ENCODE measurements around the gene LYRM1. TPM values are rescaled to one million over a fixed set of nuclear protein-coding genes. Genes with fewer than 3 reads are reported as not detected.
A peak's percentile ranks its signal among the peaks of the same experiment; 100 is the strongest.

Gene LYRM1, protein sequence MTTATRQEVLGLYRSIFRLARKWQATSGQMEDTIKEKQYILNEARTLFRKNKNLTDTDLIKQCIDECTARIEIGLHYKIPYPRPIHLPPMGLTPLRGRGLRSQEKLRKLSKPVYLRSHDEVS
- total RNA-seq (2013; cell fraction: nucleolus; rRNA removed): 12.4 and 15.2 TPM in 2 replicates
- 24.9 and 27.2 TPM in 2 replicates for total RNA-seq (2014; rRNA removed)
- total RNA-seq (2014; rRNA removed; fragmentation: Illumina TruSeq; extraction: Trizol): 37.2 and 41.0 TPM in 2 replicates
- total RNA-seq (2021): 18.4 and 19.4 TPM in 2 replicates
- polyA plus RNA-seq (2011; ENCODE audit: low read depth): 26.1 TPM
- 54.4 and 81.5 TPM in 2 replicates for polyA plus RNA-seq (2011; rRNA removed)
- polyA plus RNA-seq (2011; cell fraction: cytosol; rRNA removed): 28.2 and 33.0 TPM in 2 replicates
- 18.8 and 24.1 TPM in 2 replicates for polyA plus RNA-seq (2011; cell fraction: nucleus; rRNA removed)
- polyA plus RNA-seq (2012): 26.8 and 27.8 TPM in 2 replicates
- polyA plus RNA-seq (2014; fragmentation: Illumina TruSeq; extraction: Trizol): 43.8 and 44.8 TPM in 2 replicates
- 10 to 100 TPM; 36.9 to 43.7 TPM for polyA plus RNA-seq (2014; fragmentation: Nextera tagmentation; extraction: Ambion mirVana)
- polyA plus RNA-seq (2014; rRNA removed): 29.3 and 30.2 TPM in 2 replicates
- polyA plus RNA-seq (2016; fragmentation: Nextera tagmentation; extraction: Ambion mirVana): 10 to 100 TPM; 38.9 to 40.5 TPM
- 20.1 and 26.8 TPM in 2 replicates for polyA minus RNA-seq (2011; rRNA and poly(A)+ RNA removed)
- polyA minus RNA-seq (2011; cell fraction: cytosol; rRNA and poly(A)+ RNA removed): 15.2 and 16.8 TPM in 2 replicates
- polyA minus RNA-seq (2011; cell fraction: nucleus; rRNA and poly(A)+ RNA removed): 5.7 and 6.6 TPM in 2 replicates
- percentile 72 among the genes with signal in this experiment for Bru-seq, nascent RNA
- BruChase-seq, experiment 1, labeled RNA remaining after a 6-hour chase: percentile 70 among the genes with signal in this experiment
- percentile 70 among the genes with signal in this experiment for BruChase-seq, experiment 2, labeled RNA remaining after a 2-hour chase
- long read RNA-seq, experiment 1, transcript LYRM1-201 (5 exons, 1,626 nt): minor isoform, 5 of 29 reads
- long read RNA-seq, experiment 1, transcript LYRM1-204 (4 exons, 1,558 nt): major isoform, 9 of 29 reads
- long read RNA-seq, experiment 1, partial matches to known transcripts: 4 of 29 reads
- long read RNA-seq, experiment 1, other reads (novel, unspliced or antisense): 5 of 29 reads
- long read RNA-seq, experiment 2, transcript LYRM1-204 (4 exons, 1,558 nt): major isoform, 104 of 227 reads
- long read RNA-seq, experiment 2, transcript LYRM1-208 (4 exons, 460 nt): minor isoform, 48 of 227 reads
- long read RNA-seq, experiment 2, transcript LYRM1-201 (5 exons, 1,626 nt): minor isoform, 24 of 227 reads
- long read RNA-seq, experiment 2, transcript LYRM1-205 (4 exons, 931 nt): minor isoform, 5 of 227 reads
- long read RNA-seq, experiment 2, partial matches to known transcripts: 11 of 227 reads
- long read RNA-seq, experiment 2, other reads (novel, unspliced or antisense): 33 of 227 reads

DNA sequence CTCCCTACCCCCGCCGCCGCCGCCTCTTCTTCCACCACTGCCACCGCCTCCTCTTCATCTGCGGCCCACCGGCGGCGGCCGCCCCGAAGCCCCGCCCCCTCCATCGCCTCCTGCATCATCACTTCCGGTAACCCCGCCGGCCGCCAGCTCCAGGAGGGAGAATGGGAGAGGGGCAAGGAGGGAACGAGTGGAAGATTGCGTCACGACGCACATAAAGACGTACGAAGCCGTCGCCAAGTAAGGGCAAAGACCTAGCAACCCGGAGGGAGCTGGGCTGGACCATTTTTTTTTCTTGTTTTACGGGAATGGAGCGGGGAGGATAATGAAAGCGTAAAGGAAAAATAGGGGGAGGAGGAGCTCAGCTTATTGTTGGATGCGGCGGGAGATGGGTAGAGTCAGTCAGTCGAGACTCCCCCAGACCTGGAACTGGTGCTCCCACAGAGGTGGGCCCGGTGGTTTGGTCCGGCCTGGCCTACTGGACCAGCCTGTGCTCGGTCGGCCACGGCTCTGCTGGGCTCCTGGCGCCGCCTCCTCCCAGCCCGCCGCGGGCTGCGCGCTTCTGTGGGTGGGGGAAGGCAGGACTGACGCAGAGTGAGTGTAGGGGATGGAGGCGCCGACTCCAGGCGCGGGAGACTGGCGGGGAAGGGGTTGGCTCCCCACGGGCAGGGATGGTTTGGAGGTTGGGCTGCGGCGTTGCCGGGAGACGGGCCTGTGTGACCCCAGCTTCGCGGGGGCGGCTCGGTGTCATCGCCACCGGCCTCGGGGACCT is at the start of gene LYRM1, which contains the start of gene DCUN1D3:
LYRM1 (plus strand) TSS at position 473 of the 769 bp plus-strand sequence. CDS start 14,785 bp downstream, outside the sequence.
DCUN1D3 (minus strand) TSS at position 60 of the 769 bp plus-strand sequence. CDS start 37,820 bp downstream, outside the sequence.
- in situ Hi-C loops (cut with MboI): no loop called here
- TF ChIP-seq YY1 (IDR thresholded peaks at IDR 0.05; ENCODE audit: low read depth, low read length): peak; percentile 36
- TF ChIP-seq STAT3 (IDR thresholded peaks at IDR 0.05; ENCODE audit: low read depth, low read length): no peak
- TF ChIP-seq RUNX3 (IDR thresholded peaks at IDR 0.05; ENCODE audit: low read length): peak; percentile 24; the same call in 1 of the 2 replicates
- TF ChIP-seq, protein P1, sequence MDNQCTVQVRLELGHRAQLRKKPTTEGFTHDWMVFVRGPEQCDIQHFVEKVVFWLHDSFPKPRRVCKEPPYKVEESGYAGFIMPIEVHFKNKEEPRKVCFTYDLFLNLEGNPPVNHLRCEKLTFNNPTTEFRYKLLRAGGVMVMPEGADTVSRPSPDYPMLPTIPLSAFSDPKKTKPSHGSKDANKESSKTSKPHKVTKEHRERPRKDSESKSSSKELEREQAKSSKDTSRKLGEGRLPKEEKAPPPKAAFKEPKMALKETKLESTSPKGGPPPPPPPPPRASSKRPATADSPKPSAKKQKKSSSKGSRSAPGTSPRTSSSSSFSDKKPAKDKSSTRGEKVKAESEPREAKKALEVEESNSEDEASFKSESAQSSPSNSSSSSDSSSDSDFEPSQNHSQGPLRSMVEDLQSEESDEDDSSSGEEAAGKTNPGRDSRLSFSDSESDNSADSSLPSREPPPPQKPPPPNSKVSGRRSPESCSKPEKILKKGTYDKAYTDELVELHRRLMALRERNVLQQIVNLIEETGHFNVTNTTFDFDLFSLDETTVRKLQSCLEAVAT (IDR thresholded peaks at IDR 0.05): peak; percentile 76
- TF ChIP-seq ZZZ3 (IDR thresholded peaks at IDR 0.05; ENCODE audit: control insufficient read depth, insufficient read length, low read depth): no peak
- TF ChIP-seq, protein P2, sequence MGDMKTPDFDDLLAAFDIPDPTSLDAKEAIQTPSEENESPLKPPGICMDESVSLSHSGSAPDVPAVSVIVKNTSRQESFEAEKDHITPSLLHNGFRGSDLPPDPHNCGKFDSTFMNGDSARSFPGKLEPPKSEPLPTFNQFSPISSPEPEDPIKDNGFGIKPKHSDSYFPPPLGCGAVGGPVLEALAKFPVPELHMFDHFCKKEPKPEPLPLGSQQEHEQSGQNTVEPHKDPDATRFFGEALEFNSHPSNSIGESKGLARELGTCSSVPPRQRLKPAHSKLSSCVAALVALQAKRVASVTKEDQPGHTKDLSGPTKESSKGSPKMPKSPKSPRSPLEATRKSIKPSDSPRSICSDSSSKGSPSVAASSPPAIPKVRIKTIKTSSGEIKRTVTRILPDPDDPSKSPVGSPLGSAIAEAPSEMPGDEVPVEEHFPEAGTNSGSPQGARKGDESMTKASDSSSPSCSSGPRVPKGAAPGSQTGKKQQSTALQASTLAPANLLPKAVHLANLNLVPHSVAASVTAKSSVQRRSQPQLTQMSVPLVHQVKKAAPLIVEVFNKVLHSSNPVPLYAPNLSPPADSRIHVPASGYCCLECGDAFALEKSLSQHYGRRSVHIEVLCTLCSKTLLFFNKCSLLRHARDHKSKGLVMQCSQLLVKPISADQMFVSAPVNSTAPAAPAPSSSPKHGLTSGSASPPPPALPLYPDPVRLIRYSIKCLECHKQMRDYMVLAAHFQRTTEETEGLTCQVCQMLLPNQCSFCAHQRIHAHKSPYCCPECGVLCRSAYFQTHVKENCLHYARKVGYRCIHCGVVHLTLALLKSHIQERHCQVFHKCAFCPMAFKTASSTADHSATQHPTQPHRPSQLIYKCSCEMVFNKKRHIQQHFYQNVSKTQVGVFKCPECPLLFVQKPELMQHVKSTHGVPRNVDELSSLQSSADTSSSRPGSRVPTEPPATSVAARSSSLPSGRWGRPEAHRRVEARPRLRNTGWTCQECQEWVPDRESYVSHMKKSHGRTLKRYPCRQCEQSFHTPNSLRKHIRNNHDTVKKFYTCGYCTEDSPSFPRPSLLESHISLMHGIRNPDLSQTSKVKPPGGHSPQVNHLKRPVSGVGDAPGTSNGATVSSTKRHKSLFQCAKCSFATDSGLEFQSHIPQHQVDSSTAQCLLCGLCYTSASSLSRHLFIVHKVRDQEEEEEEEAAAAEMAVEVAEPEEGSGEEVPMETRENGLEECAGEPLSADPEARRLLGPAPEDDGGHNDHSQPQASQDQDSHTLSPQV (IDR thresholded peaks at IDR 0.05): no peak
- no peak for TF ChIP-seq SPI1 (IDR thresholded peaks at IDR 0.05; ENCODE audit: borderline replicate concordance, insufficient read depth, low read depth, low read length)
- peak; percentile 64; the same call in 1 of the 2 replicates for TF ChIP-seq MXI1 (IDR thresholded peaks at IDR 0.05; ENCODE audit: low read depth, low read length)
- TF ChIP-seq SIN3A (IDR thresholded peaks at IDR 0.05; ENCODE audit: low read depth, low read length): peak; percentile 28

More for the DNA sequence above, at the start of gene LYRM1, which contains the start of gene DCUN1D3:
- peak within 1 kb of the TSS; percentile 95 for H2AFZ ChIP-seq (ENCODE audit: control insufficient read depth, low read depth, low read length)
- H4K20me1 ChIP-seq (ENCODE audit: control insufficient read depth, insufficient read depth): no peaks in the 10 kb centered on the region
- intact Hi-C loops (cut with micrococcal nuclease; ENCODE audit: unreplicated experiment): loop anchor here (2.0 kb wide), 2 partner anchors 26 to 94 kb away; partner anchors contain the start of genes ERI2 and REXO5
- CTCF ChIA-PET: interaction anchor here (1.0 to 5.6 kb wide), 6 partner anchors 26 to 96 kb away, joined by 4 to 36 read pairs (median 6); partner anchors contain the start of genes ERI2 and REXO5
- peaks cover 22% of the 10 kb centered on the region for H3K4me1 ChIP-seq (ENCODE audit: control insufficient read depth, insufficient read depth, low read length)
- no TSS peak for BruUV-seq (replicated peaks)
- SMC1A ChIA-PET (ENCODE audit: uncharacterized antibody, unreplicated experiment): interaction anchor here (0.6 to 5.6 kb wide), 12 partner anchors 11 to 95 kb away, joined by 3 to 42 read pairs (median 6); no protein-coding TSS in a partner anchor
- RAD21 ChIA-PET (ENCODE audit: unreplicated experiment): interaction anchor here (0.6 to 3.8 kb wide), 7 partner anchors 25 to 127 kb away, joined by 3 to 31 read pairs (median 7); partner anchors contain the start of genes ERI2 and REXO5
- 2% methylated on average over 51 of the region's 62 CpGs for WGBS (ENCODE audit: insufficient coverage, insufficient replicate concordance, low lambda C conversion rate, missing lambda C conversion rate)
- peak within 1 kb of the TSS; percentile 96 for H3K27ac ChIP-seq (ENCODE audit: control insufficient read depth, insufficient read depth)
- peak within 1 kb of the TSS; percentile 89 for H3K9ac ChIP-seq (ENCODE audit: control insufficient read depth, insufficient read depth, low read length)
- peak within 1 kb of the TSS; percentile 82 for H3K4me3 ChIP-seq
- H3K79me2 ChIP-seq (ENCODE audit: control insufficient read depth, insufficient read depth, low read length): peaks cover 25% of the 10 kb centered on the region
- H3K4me2 ChIP-seq (ENCODE audit: control insufficient read depth, insufficient read depth): peak within 1 kb of the TSS; percentile 82
- peak; percentile 84 for FAIRE-seq
- peak; percentile 87 for DNase-seq (ENCODE audit: low read depth, low spot score)
- no peaks in the 10 kb centered on the region; a peak in 1 of 4 replicates for H3K36me3 ChIP-seq (ENCODE audit: control insufficient read depth in 2 of 2, insufficient read depth in 2 of 2, low read length in 1 of 2)
- H3K9me3 ChIP-seq (replicated peaks; ENCODE audit: control insufficient read depth, insufficient read depth, low read length): no peaks in the 10 kb centered on the region
- POLR2A ChIA-PET: interaction anchor here (0.5 to 4.3 kb wide), 8 partner anchors 22 to 1290 kb away, joined by 3 to 27 read pairs (median 5); no protein-coding TSS in a partner anchor
- peak; percentile 89 for ATAC-seq
- H3K27me3 ChIP-seq (replicated peaks in 1 of 2; ENCODE audit: control insufficient read depth in 2 of 2, insufficient read depth in 2 of 2, low read length in 1 of 2): no peaks in the 10 kb centered on the region

All from GM12878 (cell line).